Measurements from ENCODE around the gene FYN.

Gene FYN

GRCh38 chr6:111854683-111855082 is 18.6 kb downstream of the FYN start:
- in situ Hi-C loops (cut with MboI; ENCODE audit: low sequenced_read_pairs) = no loop called here

- in situ Hi-C loops (cut with MboI; ENCODE audit: low sequenced_read_pairs) = no loop called here
These were observed 20.5 kb downstream of the FYN start for GRCh38 chr6:111852725-111853124.

- in situ Hi-C loops (cut with MboI; ENCODE audit: low sequenced_read_pairs) = no loop called here
These were observed 22.8 kb downstream of the FYN start for GRCh38 chr6:111850295-111850937.

- in situ Hi-C loops (cut with MboI; ENCODE audit: low sequenced_read_pairs) = no loop called here
These were observed 24.0 kb downstream of the FYN start for GRCh38 chr6:111849298-111849697.

- in situ Hi-C loops (cut with MboI; ENCODE audit: low sequenced_read_pairs) = no loop called here
These were observed 24.9 kb downstream of the FYN start for GRCh38 chr6:111848262-111848812.

GRCh38 chr6:111846492-111847409 is 26.5 kb downstream of the FYN start:
- in situ Hi-C loops (cut with MboI; ENCODE audit: low sequenced_read_pairs) = no loop called here

GRCh38 chr6:111846066-111846465 is 27.2 kb downstream of the FYN start:
- in situ Hi-C loops (cut with MboI; ENCODE audit: low sequenced_read_pairs) = no loop called here

- in situ Hi-C loops (cut with MboI; ENCODE audit: low sequenced_read_pairs) = no loop called here
These were observed 27.8 kb downstream of the FYN start for GRCh38 chr6:111845441-111845871.

- in situ Hi-C loops (cut with MboI; ENCODE audit: low sequenced_read_pairs) = no loop called here
These were observed 28.3 kb downstream of the FYN start for GRCh38 chr6:111844921-111845320.

- in situ Hi-C loops (cut with MboI; ENCODE audit: low sequenced_read_pairs) = no loop called here
These were observed 28.9 kb downstream of the FYN start for GRCh38 chr6:111844376-111844775.

- in situ Hi-C loops (cut with MboI; ENCODE audit: low sequenced_read_pairs) = no loop called here
These were observed 29.7 kb downstream of the FYN start for GRCh38 chr6:111843347-111844147.

- in situ Hi-C loops (cut with MboI; ENCODE audit: low sequenced_read_pairs) = no loop called here
These were observed 30.4 kb downstream of the FYN start for GRCh38 chr6:111842891-111843290.

- in situ Hi-C loops (cut with MboI; ENCODE audit: low sequenced_read_pairs) = no loop called here
These were observed 30.9 kb downstream of the FYN start for GRCh38 chr6:111842271-111842822.

- in situ Hi-C loops (cut with MboI; ENCODE audit: low sequenced_read_pairs) = no loop called here
These were observed 31.4 kb downstream of the FYN start for GRCh38 chr6:111841822-111842221.

- in situ Hi-C loops (cut with MboI; ENCODE audit: low sequenced_read_pairs) = no loop called here
These were observed 32.4 kb downstream of the FYN start for GRCh38 chr6:111840803-111841202.

GRCh38 chr6:111838749-111839484 is 34.3 kb downstream of the FYN start:
- in situ Hi-C loops (cut with MboI; ENCODE audit: low sequenced_read_pairs) = no loop called here

- in situ Hi-C loops (cut with MboI; ENCODE audit: low sequenced_read_pairs) = no loop called here
These were observed 35.4 kb downstream of the FYN start for GRCh38 chr6:111837641-111838500.

GRCh38 chr6:111837007-111837406 is 36.2 kb downstream of the FYN start:
- in situ Hi-C loops (cut with MboI; ENCODE audit: low sequenced_read_pairs) = no loop called here

- in situ Hi-C loops (cut with MboI; ENCODE audit: low sequenced_read_pairs) = no loop called here
These were observed 37.4 kb downstream of the FYN start for GRCh38 chr6:111835807-111836206.

All from HL-60/S4 treated with phorbol 12-myristate 13-acetate at 8.2 ng/mL for 4 days and 3 days (cell line).